Measurements from ENCODE around the gene BMPER.

The BMPER gene

GRCh38 chr7:34153656-34154270 lies 248.4 kb downstream of the BMPER start:
- DNase-seq, result no peak

DNA sequence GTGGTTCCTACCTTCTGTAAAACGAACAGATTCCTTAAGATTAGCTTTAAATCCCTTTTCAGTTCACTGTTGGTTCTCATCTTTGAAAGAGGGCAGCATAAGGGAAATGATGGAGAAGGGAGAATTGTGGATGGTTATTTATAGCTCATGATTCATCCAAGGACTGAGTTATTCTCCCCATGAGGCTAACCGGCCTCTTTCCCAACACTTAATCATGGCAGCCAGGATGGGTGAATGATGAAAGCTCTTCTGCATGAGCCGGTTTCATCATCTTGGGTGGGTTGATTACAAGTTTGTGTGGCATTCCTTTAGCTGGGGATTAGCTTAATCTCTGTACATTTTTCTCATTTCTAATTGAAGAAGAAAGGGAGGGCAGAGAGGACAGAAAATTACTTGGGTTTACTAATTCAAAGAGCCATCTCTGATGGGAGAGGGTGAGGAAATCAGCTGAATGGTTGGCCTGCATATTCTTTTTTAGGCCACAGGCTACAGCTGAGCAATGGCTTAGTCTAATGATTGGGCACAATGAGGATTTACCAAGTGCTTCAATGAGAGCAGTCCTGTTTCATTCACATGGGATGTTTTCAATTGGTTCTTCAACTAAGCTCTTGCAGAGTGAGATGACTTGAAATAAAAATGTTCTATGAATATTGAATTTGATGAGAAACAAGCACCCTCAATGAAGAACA lies 250.0 kb downstream of the BMPER start:
- DNase-seq, result no peak

GRCh38 chr7:34156336-34156735 lies 251.0 kb downstream of the BMPER start:
- DNase-seq, result no peak

- DNase-seq, result no peak
Measured at GRCh38 chr7:34157137-34157536, 251.8 kb downstream of the BMPER start.

DNA sequence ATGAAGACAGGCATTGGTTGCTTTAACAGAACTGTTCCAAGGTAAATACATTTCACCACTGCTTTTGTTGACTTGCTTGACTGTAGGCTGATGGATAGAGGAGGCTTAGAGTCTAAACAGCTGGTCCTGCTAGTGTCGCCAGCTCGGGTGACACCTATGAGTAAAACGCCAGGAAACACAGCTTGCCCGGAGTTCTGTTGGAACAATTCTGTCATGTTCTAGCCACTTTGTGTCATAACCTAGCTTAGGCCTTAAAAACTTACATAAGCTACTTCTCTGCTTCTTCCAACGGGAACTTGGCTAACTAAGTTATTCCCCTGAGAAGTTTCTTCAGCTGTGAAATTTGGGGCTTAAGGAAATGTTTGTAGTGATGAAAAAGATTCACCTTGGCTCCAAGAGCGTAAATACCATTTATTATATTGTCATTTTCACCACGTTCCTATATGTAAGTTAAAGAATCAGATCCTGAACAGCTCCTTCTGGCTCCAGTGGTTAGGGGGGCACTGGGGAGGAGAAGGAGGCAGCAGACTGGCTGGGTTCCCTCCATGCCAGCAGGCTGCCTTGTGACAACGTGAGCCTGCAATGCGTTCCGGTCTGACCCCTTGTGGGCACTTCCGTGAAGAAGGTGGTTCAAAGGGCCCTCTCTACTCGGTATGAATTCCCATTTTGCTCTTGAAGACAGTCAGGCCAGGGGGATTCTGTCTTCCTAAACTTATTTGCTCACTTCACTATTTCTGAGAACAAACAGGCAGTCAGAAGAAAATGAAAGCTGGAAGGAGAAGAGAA lies 253.2 kb downstream of the BMPER start:
- no peak for DNase-seq

DNA sequence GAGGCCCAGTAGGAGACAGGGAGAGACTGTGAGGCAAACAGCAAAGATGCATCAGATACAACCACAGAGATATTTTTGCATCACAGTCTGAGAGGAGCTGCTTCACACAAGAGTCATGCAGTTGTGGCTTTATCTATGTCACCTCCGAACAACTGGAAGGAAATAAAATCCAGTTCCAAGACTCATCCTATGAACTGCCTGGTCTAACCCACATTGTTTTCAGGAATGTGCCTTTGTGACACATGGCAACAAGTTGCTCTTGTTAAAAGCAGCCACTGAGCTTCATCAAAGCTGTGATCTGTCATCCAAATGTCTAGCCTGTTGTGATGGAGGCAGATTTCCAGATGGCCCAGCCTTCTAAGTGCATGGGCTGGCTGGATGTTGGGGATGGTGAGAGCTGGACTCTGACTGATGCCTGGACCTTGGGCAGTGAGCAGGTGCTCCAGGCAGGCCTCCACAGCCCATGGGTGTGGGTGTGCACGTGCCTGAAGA lies 255.0 kb downstream of the BMPER start:
- no peak for DNase-seq

DNA sequence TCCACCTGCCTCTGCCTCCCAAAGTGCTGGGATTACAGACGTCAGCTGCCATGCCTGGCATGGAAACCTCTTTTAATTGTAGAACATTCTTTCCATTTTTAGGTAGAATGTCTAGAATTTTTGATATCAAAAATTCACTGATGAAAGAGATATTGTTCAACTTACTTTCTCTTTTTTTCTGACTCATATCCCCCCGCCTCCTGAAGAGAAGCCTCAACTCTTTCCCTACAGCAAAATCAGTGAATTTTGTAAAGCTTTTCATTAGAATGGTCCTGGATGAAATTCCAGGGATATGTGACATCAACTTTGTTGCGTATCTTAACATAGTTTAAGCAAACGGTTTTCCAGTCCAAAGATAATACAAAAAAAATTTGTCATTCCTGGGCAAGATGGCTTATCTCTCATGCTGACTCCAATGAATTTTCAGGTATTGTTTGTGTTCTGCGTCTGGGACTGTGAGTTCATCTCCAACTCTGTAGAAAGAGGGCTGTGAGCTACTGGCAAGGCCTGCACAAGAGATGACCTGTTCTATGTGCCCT lies 256.8 kb downstream of the BMPER start:
- no peak for DNase-seq

GRCh38 chr7:34162677-34163076 lies 257.3 kb downstream of the BMPER start:
- no peak for DNase-seq

DNA sequence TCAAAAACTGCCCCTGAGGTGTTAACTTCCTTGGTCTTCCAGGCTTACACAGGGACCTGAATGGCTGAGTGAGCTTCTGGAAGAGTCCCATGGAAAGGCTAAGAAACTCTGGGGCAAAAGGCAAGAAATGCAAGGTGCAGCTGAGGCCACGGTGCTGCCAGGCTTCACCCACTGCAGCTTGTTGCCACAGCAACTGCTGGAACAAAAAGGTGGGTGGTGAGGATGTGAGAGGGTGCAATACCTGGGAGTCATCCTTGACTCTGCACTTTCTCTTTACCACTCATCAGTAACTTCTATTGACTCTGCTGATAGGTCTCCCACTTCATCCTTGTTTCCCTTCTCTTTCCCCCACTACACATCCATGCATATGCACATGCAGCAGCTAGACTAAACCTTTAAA lies 258.6 kb downstream of the BMPER start:
- DNase-seq, result no peak

GRCh38 chr7:34165466-34165865 lies 260.1 kb downstream of the BMPER start:
- no peak for DNase-seq

DNA sequence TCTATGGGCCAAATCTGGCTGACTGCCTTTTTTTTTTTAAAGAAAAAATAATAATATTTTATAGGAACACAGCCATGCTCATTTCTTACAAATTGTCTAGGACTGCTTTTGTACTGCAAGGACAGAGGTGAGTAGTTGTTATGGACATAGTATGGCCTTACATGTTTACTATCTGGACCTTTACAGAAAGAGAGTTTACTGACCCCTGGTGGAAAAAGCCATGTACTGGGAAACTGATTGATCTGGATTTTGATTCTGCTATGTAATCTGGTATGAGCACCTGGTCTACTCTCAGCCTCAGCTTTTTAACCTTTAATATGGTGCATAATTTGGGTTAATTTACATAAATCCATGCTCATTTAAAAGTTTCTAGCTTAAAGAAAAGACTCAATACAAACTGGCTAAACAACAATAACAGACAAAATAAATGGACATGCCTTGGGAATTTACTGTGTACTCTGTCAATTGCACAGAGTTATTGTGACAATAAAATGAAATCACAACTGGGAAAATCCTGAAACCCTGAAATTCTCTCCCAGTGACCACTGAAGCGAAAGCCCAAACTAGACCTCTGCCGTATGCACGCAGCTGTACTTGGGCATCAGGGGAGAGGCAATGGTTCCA lies 260.7 kb downstream of the BMPER start:
- peak; percentile 47 for DNase-seq

DNA sequence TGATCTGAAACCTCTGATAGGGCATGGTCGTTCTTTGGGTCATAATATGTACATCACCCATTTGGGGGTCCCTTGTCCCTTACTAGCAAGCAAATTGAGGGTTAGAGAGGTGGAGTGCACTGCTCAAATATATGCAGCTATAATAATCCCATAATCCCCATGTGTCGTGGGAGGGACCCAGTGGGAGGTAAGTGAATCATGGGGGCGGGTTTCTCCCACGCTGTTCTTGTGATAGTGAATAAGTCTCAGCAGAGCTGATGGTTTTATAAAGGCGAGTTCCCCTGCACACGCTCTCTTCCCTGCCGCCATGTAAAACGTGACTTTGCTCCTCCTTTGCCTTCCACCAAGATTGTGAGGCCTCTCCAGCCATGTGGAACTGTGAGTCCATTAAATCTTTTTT lies 262.7 kb downstream of the BMPER start:
- no peak for DNase-seq

DNA sequence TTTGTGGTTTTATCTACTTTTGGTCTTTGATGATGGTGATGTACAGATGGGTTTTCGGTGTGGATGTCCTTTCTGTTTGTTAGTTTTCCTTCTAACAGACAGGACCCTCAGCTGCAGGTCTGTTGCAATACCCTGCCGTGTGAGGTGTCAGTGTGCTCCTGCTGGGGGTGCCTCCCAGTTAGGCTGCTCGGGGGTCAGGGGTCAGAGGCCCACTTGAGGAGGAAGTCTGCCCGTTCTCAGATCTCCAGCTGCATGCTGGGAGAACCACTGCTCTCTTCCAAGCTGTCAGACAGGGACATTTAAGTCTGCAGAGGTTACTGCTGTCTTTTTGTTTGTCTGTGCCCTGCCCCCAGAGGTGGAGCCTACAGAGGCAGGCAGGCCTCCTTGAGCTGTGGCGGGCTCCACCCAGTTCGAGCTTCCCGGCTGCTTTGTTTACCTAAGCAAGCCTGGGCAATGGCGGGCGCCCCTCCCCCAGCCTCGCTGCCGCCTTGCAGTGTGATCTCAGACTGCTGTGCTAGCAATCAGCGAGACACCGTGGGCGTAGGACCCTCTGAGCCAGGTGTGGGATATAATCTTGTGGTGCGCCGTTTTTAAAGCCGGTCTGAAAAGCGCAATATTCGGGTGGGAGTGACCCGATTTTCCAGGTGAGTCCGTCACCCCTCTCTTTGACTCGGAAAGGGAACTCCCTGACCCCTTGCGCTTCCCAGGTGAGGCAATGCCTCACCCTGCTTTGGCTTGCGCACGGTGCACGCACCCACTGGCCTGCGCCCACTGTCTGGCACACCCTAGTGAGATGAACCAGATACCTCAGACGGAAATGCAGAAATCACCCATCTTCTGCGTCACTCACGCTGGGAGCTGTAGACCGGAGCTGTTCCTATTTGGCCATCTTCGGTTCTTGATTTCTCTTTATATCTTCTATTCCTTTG lies 269.6 kb downstream of the BMPER start:
- peak; percentile 41 for DNase-seq

GRCh38 chr7:34175837-34176236 lies 270.5 kb downstream of the BMPER start:
- DNase-seq, result no peak

DNA sequence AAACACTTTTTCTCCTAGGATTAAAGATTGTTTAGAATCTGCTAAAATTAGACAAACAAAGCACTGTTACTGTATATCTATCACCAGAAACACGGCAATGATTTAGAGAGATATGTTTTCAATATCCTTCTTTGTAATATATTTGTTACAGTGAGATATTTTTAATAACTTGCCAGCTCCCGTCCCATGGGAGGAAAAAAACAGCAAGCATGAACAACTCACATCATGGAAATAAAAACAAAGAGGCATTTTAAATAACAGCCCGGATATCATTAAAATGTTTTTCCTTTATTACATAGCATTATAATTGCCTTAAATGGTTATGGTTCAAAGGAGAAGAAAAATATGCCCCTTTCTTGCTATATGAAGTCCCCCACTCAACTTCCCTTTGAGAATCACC lies 272.1 kb downstream of the BMPER start:
- no peak for DNase-seq

- DNase-seq, result no peak
Measured at GRCh38 chr7:34181271-34181958, 276.1 kb downstream of the BMPER start.

GRCh38 chr7:34184466-34184865 lies 279.1 kb downstream of the BMPER start:
- DNase-seq, result no peak

- no peak for DNase-seq
Measured at GRCh38 chr7:34187798-34188307, 282.5 kb downstream of the BMPER start.

DNA sequence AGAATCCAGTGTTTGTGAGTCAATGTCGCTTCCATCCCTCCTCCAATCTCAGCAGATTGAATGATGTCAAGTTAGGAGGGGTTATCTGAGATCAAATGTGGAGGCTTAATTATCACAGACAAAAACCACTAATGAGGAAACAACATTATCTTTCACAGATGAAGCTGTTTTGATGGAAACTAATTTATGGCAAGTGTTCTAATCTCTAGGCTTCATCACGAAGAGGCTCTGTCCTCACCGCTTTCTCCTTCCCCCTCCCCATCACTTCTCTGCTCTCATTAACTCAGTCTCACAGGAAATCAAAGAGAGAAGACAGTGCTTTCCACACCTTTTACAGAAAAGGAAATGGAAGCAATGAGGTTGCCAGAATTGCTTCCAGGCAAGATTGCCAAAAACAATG lies 283.7 kb downstream of the BMPER start:
- no peak for DNase-seq

DNA sequence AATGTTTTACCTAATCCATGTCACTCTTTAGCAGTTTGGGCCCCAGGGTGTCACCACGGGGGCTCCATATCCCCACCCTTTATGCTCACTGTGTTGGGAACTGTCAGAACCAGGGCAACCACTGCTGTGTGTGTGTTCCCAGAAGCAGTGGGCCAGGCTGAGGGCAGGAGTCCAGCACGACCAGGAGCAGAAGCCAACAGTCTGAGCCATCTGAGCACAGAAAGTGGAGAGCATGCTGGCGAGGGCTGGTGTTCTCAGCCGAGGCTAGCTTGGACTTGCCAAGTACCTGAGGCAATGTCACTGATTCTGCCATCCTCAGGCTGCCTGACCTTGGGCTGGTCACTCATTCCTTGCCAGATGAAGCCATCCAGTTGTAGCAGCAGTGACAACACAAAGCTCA lies 285.0 kb downstream of the BMPER start:
- no peak for DNase-seq

DNA sequence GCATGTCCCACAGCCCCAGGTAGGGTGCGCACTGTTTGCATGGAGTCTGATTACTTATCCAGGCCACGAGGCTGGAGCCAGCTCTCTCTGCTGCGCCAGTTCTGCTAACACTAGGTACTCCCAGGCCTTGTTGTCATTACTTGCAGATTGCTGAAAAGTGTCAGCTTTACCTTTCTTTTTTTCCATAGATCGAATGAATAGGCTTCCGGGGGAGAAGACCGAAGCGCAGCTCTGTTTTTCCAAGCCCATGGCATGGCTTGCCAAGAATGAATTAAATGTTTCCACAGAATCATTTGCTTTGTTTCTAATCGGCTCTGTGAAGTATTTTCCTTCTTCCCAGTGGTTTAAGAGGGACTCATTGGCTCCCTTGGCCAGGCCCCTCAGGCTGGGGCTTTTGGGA lies 285.8 kb downstream of the BMPER start:
- no peak for DNase-seq

All from NCI-H526 treated with DMSO at 0.1 percent for 48 hours (cell line).